Measurements from ENCODE around the gene OR5AS1.
"Not testable (repeated sequence)": the region's sequence is repeated elsewhere in the genome, so short reads cannot be mapped to it uniquely, and the experiment has no call there.

Gene OR5AS1

GRCh38 chr11:56027354-56027753 lies at the start of gene OR5AS1:
TSS of gene OR5AS1 (plus strand) at chr11:56027654. CDS start at chr11:56030419, 2,765 bp downstream.
- H3K4me3 ChIP-seq (ENCODE audit: control insufficient read depth, low read depth, low read length), result no peak within 1 kb of the TSS
- no peak for TF ChIP-seq CTCF (conservative IDR thresholded peaks at IDR 0.05; ENCODE audit: control insufficient read depth, insufficient read depth, low read depth, low read length)
- no peak for DNase-seq (ENCODE audit: low read depth)

- TF ChIP-seq CTCF (conservative IDR thresholded peaks at IDR 0.05; ENCODE audit: control insufficient read depth, insufficient read depth, low read depth, low read length), result no peak
- H3K4me3 ChIP-seq (ENCODE audit: control insufficient read depth, low read depth, low read length), result no peak within 1 kb of the TSS
- DNase-seq (ENCODE audit: low read depth), result no peak
Measured at GRCh38 chr11:55994525-55994924, 32.9 kb upstream of the OR5AS1 start, which contains the start of gene OR5F1. TSS of gene OR5F1 (minus strand) at chr11:55994625. CDS start at chr11:55994625, 0 bp downstream.

- no peak for DNase-seq (ENCODE audit: low read depth)
- TF ChIP-seq CTCF (conservative IDR thresholded peaks at IDR 0.05; ENCODE audit: control insufficient read depth, insufficient read depth, low read depth, low read length), result no peak
- H3K4me3 ChIP-seq (ENCODE audit: control insufficient read depth, low read depth, low read length), result no peak overlapping the region
Measured at GRCh38 chr11:56010716-56011115, 16.7 kb upstream of the OR5AS1 start.

GRCh38 chr11:56013805-56014204 lies 13.6 kb upstream of the OR5AS1 start:
- no peak for DNase-seq (ENCODE audit: low read depth)
- H3K4me3 ChIP-seq (ENCODE audit: control insufficient read depth, low read depth, low read length), result no peak overlapping the region
- TF ChIP-seq CTCF (conservative IDR thresholded peaks at IDR 0.05; ENCODE audit: control insufficient read depth, insufficient read depth, low read depth, low read length), result no peak

GRCh38 chr11:56045538-56045937 lies 18.1 kb downstream of the OR5AS1 start:
- TF ChIP-seq CTCF (conservative IDR thresholded peaks at IDR 0.05; ENCODE audit: control insufficient read depth, insufficient read depth, low read depth, low read length), result no peak
- no peak overlapping the region for H3K4me3 ChIP-seq (ENCODE audit: control insufficient read depth, low read depth, low read length)
- no peak for DNase-seq (ENCODE audit: low read depth)

GRCh38 chr11:56048480-56048879 lies 21.0 kb downstream of the OR5AS1 start:
- DNase-seq (ENCODE audit: low read depth), result no peak
- no peak overlapping the region for H3K4me3 ChIP-seq (ENCODE audit: control insufficient read depth, low read depth, low read length)
- no peak for TF ChIP-seq CTCF (conservative IDR thresholded peaks at IDR 0.05; ENCODE audit: control insufficient read depth, insufficient read depth, low read depth, low read length)

GRCh38 chr11:56049487-56049886 lies 22.0 kb downstream of the OR5AS1 start:
- no peak overlapping the region for H3K4me3 ChIP-seq (ENCODE audit: control insufficient read depth, low read depth, low read length)
- TF ChIP-seq CTCF (conservative IDR thresholded peaks at IDR 0.05; ENCODE audit: control insufficient read depth, insufficient read depth, low read depth, low read length), result no peak
- no peak for DNase-seq (ENCODE audit: low read depth)

- not testable (repeated sequence) for DNase-seq (ENCODE audit: low read depth); H3K4me3 ChIP-seq (ENCODE audit: control insufficient read depth, low read depth, low read length)
Measured at GRCh38 chr11:56056366-56056765, 28.9 kb downstream of the OR5AS1 start.

- DNase-seq (ENCODE audit: low read depth); H3K4me3 ChIP-seq (ENCODE audit: control insufficient read depth, low read depth, low read length): not testable (repeated sequence)
Measured at GRCh38 chr11:56057661-56058237, 30.3 kb downstream of the OR5AS1 start.

GRCh38 chr11:56058260-56058780 lies 30.9 kb downstream of the OR5AS1 start:
- H3K4me3 ChIP-seq (ENCODE audit: control insufficient read depth, low read depth, low read length); DNase-seq (ENCODE audit: low read depth): not testable (repeated sequence)
